SH-SY5Y (cell line): Measurements from ENCODE around the gene CDC26.

Experiments
- GATA2 ChIP-seq: IDR thresholded peaks from 2 replicates; pipeline ENCODE4 v1.6.1; 2011; ENCODE audit warnings: mild to moderate bottlenecking, low read depth, low read length
- GATA3 ChIP-seq: IDR thresholded peaks from 2 replicates; pipeline ENCODE4 v1.6.1; 2011; ENCODE audit warnings: low read depth, mild to moderate bottlenecking, low read length, moderate library complexity

Gene CDC26

GRCh38 chr9:113266174-113266573 is 9.2 kb downstream of the CDC26 start:
- no peak for TF ChIP-seq GATA2

- no peak for TF ChIP-seq GATA2
- TF ChIP-seq GATA3 = no peak
Observed at GRCh38 chr9:113261917-113262671, 13.3 kb downstream of the CDC26 start.

GRCh38 chr9:113258282-113258681 is 17.1 kb downstream of the CDC26 start:
- TF ChIP-seq GATA2 (no peak), GATA3 (no peak)

GRCh38 chr9:113257863-113258262 is 17.5 kb downstream of the CDC26 start:
- TF ChIP-seq GATA2 (no peak), GATA3 (no peak)

- no peak for TF ChIP-seq GATA3
- no peak for TF ChIP-seq GATA2
Observed at GRCh38 chr9:113255438-113255837, 19.9 kb downstream of the CDC26 start.

GRCh38 chr9:113254991-113255390 is 20.4 kb downstream of the CDC26 start:
- TF ChIP-seq GATA2 (no peak), GATA3 (peak; percentile 57)

GRCh38 chr9:113250807-113251206 is 24.6 kb downstream of the CDC26 start:
- TF ChIP-seq GATA2 (no peak), GATA3 (no peak)

GRCh38 chr9:113247640-113248039 is 27.7 kb downstream of the CDC26 start:
- TF ChIP-seq GATA3 = no peak
- TF ChIP-seq GATA2 = no peak

- TF ChIP-seq GATA3 (no peak), GATA2 (no peak)
Observed at GRCh38 chr9:113246928-113247327, 28.4 kb downstream of the CDC26 start.

- TF ChIP-seq GATA3 (no peak), GATA2 (no peak)
Observed at GRCh38 chr9:113245894-113246293, 29.5 kb downstream of the CDC26 start.

GRCh38 chr9:113244556-113244955 is 30.8 kb downstream of the CDC26 start:
- TF ChIP-seq GATA3 (no peak), GATA2 (no peak)

- TF ChIP-seq GATA2 (no peak), GATA3 (no peak)
Observed at GRCh38 chr9:113241161-113241560, 34.2 kb downstream of the CDC26 start.

- TF ChIP-seq GATA2 (no peak), GATA3 (no peak)
Observed at GRCh38 chr9:113238859-113239232, 36.5 kb downstream of the CDC26 start.

- TF ChIP-seq GATA3 (no peak), GATA2 (no peak)
Observed at GRCh38 chr9:113238202-113238858, 37.0 kb downstream of the CDC26 start.

- TF ChIP-seq GATA3 (no peak), GATA2 (no peak)
Observed at GRCh38 chr9:113237026-113237425, 38.3 kb downstream of the CDC26 start.
